ENCODE results near the gene GADL1.

The GADL1 gene

GRCh38 chr3:30894521-30895251 is at the start of gene GADL1:
GADL1 (minus strand) TSS chr3:30894661; CDS start chr3:30894614, 47 bp downstream.
- no peak for DNase-seq (ENCODE audit: low spot score)

- no peak for DNase-seq (ENCODE audit: low spot score)
Measured at GRCh38 chr3:30944124-30944523, 49.7 kb upstream of the GADL1 start.

- DNase-seq (ENCODE audit: low spot score): peak; percentile 25
Measured at GRCh38 chr3:30943206-30943605, 48.7 kb upstream of the GADL1 start.

- no peak for DNase-seq (ENCODE audit: low spot score)
Measured at GRCh38 chr3:30941342-30941741, 46.9 kb upstream of the GADL1 start.

- no peak for DNase-seq (ENCODE audit: low spot score)
Measured at GRCh38 chr3:30940740-30941139, 46.3 kb upstream of the GADL1 start.

GRCh38 chr3:30934208-30934550 is 39.7 kb upstream of the GADL1 start:
- peak; percentile 14 for DNase-seq (ENCODE audit: low spot score)

GRCh38 chr3:30933478-30934207 is 39.2 kb upstream of the GADL1 start:
- no peak for DNase-seq (ENCODE audit: low spot score)

GRCh38 chr3:30932513-30933098 is 38.1 kb upstream of the GADL1 start:
- no peak for DNase-seq (ENCODE audit: low spot score)

- DNase-seq (ENCODE audit: low spot score): no peak
Measured at GRCh38 chr3:30924763-30925162, 30.3 kb upstream of the GADL1 start.

GRCh38 chr3:30919564-30919963 is 25.1 kb upstream of the GADL1 start:
- no peak for DNase-seq (ENCODE audit: low spot score)

GRCh38 chr3:30918761-30919160 is 24.3 kb upstream of the GADL1 start:
- DNase-seq (ENCODE audit: low spot score): no peak

GRCh38 chr3:30915782-30916181 is 21.3 kb upstream of the GADL1 start:
- no peak for DNase-seq (ENCODE audit: low spot score)

GRCh38 chr3:30914696-30915095 is 20.2 kb upstream of the GADL1 start:
- DNase-seq (ENCODE audit: low spot score): no peak

- no peak for DNase-seq (ENCODE audit: low spot score)
Measured at GRCh38 chr3:30913176-30913575, 18.7 kb upstream of the GADL1 start.

- no peak for DNase-seq (ENCODE audit: low spot score)
Measured at GRCh38 chr3:30912301-30912700, 17.8 kb upstream of the GADL1 start.

GRCh38 chr3:30908456-30909037 is 14.1 kb upstream of the GADL1 start:
- no peak for DNase-seq (ENCODE audit: low spot score)

- no peak for DNase-seq (ENCODE audit: low spot score)
Measured at GRCh38 chr3:30904996-30905395, 10.5 kb upstream of the GADL1 start.

GRCh38 chr3:30895329-30895728 is 868 bp upstream of the GADL1 start:
- no peak for DNase-seq (ENCODE audit: low spot score)

- DNase-seq (ENCODE audit: low spot score): no peak
Measured at GRCh38 chr3:30893678-30894325, 659 bp downstream of the GADL1 start.

GRCh38 chr3:30890907-30891306 is 3.6 kb downstream of the GADL1 start:
- DNase-seq (ENCODE audit: low spot score): no peak

- DNase-seq (ENCODE audit: low spot score): no peak
Measured at GRCh38 chr3:30886888-30887287, 7.6 kb downstream of the GADL1 start.

GRCh38 chr3:30878862-30879261 is 15.6 kb downstream of the GADL1 start:
- DNase-seq (ENCODE audit: low spot score): no peak

All from RKO (cell line).